Measurements from ENCODE around the gene CD3D.

GRCh38 chr11:118291477-118292135 is 50.9 kb downstream of the CD3D start:
- no peak for TF ChIP-seq CTCF (IDR thresholded peaks at IDR 0.05)
- no peak for TF ChIP-seq EP300 (IDR thresholded peaks at IDR 0.05)
- TF ChIP-seq POLR2A (IDR thresholded peaks at IDR 0.05), result no peak
